CD14-positive monocyte (primary cell): ENCODE results near the gene CALCOCO2. TPM values are rescaled to one million over a fixed set of nuclear protein-coding genes. Genes with fewer than 3 reads are reported as not detected.
A peak's percentile ranks its signal among the peaks of the same experiment; 100 is the strongest.

Experiments used
- DNase-seq, 3 donors: peaks; one replicate each; pipeline ENCODE4 v3.0.0-alpha.2; 2011 to 2022
- H2AFZ ChIP-seq: 2 replicates; pipeline ENCODE4 v1.6.0; 2012; ENCODE audit warnings: mild to moderate bottlenecking, low read depth, low read length, inconsistent platforms; ENCODE audit not compliant: insufficient read depth, poor library complexity, severe bottlenecking
- H3K27ac ChIP-seq, 2 donors: 1 replicate in 1 of 2; 2 replicates in 1 of 2; pipeline ENCODE4 v1.5.1; 2012 to 2013; ENCODE audit warnings: low read length in 2 of 2, control low read depth in 1 of 2, inconsistent platforms in 1 of 2, low read depth in 1 of 2, mild to moderate bottlenecking in 1 of 2
- H3K27me3 ChIP-seq, 2 donors: one replicate each; pipeline versions ENCODE4 v1.6.0 to v1.6.1; 2011 to 2013; ENCODE audit warnings: low read length in 2 of 2; ENCODE audit not compliant: control insufficient read depth in 2 of 2, insufficient read depth in 2 of 2
- H3K36me3 ChIP-seq, 2 donors: replicated peaks in 1 of 2; 1 replicate in 1 of 2; 2 replicates in 1 of 2; pipeline versions ENCODE4 v1.5.1 to v1.6.1; 2012 to 2013; ENCODE audit warnings: low read length in 2 of 2, control low read depth in 1 of 2, inconsistent platforms in 1 of 2, mild to moderate bottlenecking in 1 of 2; ENCODE audit not compliant: insufficient read depth in 2 of 2, control insufficient read depth in 1 of 2
- H3K4me1 ChIP-seq, 2 donors: 1 replicate in 1 of 2; 2 replicates in 1 of 2; pipeline versions ENCODE4 v1.5.1 to v1.6.1; 2012 to 2013; ENCODE audit warnings: low read length in 2 of 2, control low read depth in 1 of 2, inconsistent platforms in 1 of 2, mild to moderate bottlenecking in 1 of 2, moderate library complexity in 1 of 2; ENCODE audit not compliant: insufficient read depth in 2 of 2, control insufficient read depth in 1 of 2
- H3K4me2 ChIP-seq: replicated peaks from 2 replicates; pipeline ENCODE3; 2012; ENCODE audit warnings: low read length, moderate library complexity, mild to moderate bottlenecking; ENCODE audit not compliant: poor library complexity, severe bottlenecking; ENCODE audit errors: extremely low read depth
- H3K4me3 ChIP-seq, 3 experiments: fragments of 200-600 bp in 1 of 3; sonication (generic) in 1 of 3; replicated peaks in 1 of 3; 1 replicate in 2 of 3; 2 replicates in 1 of 3; pipeline ENCODE4 v1.5.1; 2011 to 2013; ENCODE audit warnings: low read length in 3 of 3, mild to moderate bottlenecking in 3 of 3, control low read depth in 2 of 3, low read depth in 2 of 3, inconsistent platforms in 1 of 3, moderate library complexity in 1 of 3
- H3K79me2 ChIP-seq: 2 replicates; pipeline ENCODE4 v1.6.0; 2012; ENCODE audit warnings: mild to moderate bottlenecking, control low read depth, inconsistent platforms, low read length, moderate library complexity; ENCODE audit not compliant: insufficient read depth
- H3K9ac ChIP-seq: 2 replicates; pipeline ENCODE4 v1.6.0; 2017; ENCODE audit warnings: low read length, mild to moderate bottlenecking; ENCODE audit not compliant: insufficient read depth, poor library complexity, severe bottlenecking
- H3K9me3 ChIP-seq, 2 donors: replicated peaks in 1 of 2; 1 replicate in 1 of 2; 2 replicates in 1 of 2; pipeline versions ENCODE4 v1.5.1 to v1.6.1; 2012 to 2013; ENCODE audit warnings: low read length in 2 of 2, control low read depth in 1 of 2; ENCODE audit not compliant: control insufficient read depth in 1 of 2, insufficient read depth in 1 of 2
- H4K20me1 ChIP-seq: 2 replicates; pipeline ENCODE4 v1.6.0; 2012; ENCODE audit warnings: mild to moderate bottlenecking, low read length, control low read depth, moderate library complexity; ENCODE audit not compliant: insufficient read depth
- H3K27ac Mint-ChIP-seq, 7 donors: one replicate each; pipeline ENCODE4 v1.8.0; 2020; ENCODE audit warnings: mild to moderate bottlenecking in 7 of 7, mixed read lengths in 7 of 7, moderate library complexity in 6 of 7, inconsistent platforms in 2 of 7
- H3K27me3 Mint-ChIP-seq, 3 donors: one replicate each; pipeline ENCODE4 v1.8.0; 2021 to 2022; ENCODE audit warnings: low read depth in 3 of 3, mild to moderate bottlenecking in 3 of 3, mixed read lengths in 3 of 3, moderate library complexity in 3 of 3, inconsistent platforms in 1 of 3
- H3K36me3 Mint-ChIP-seq, 2 donors: one replicate each; pipeline ENCODE4 v1.8.0; 2020; ENCODE audit warnings: mixed read lengths in 2 of 2, inconsistent platforms in 1 of 2, mild to moderate bottlenecking in 1 of 2
- H3K4me1 Mint-ChIP-seq: one replicate; pipeline ENCODE4 v1.8.0; 2020; ENCODE audit warnings: mild to moderate bottlenecking, mixed read lengths
- H3K4me3 Mint-ChIP-seq, 2 donors: one replicate each; pipeline ENCODE4 v1.8.0; 2020; ENCODE audit warnings: mild to moderate bottlenecking in 2 of 2, mixed read lengths in 2 of 2, moderate library complexity in 1 of 2
- H3K9me3 Mint-ChIP-seq, 7 donors: one replicate each; pipeline ENCODE4 v1.8.0; 2020 to 2022; ENCODE audit warnings: mixed read lengths in 7 of 7, mild to moderate bottlenecking in 6 of 7, moderate library complexity in 6 of 7, inconsistent platforms in 2 of 7
- CTCF ChIP-seq: fragments of 200-600 bp; IDR thresholded peaks from one replicate; pipeline ENCODE4 v1.8.0; 2022; ENCODE audit warnings: antibody characterized with exemption, mild to moderate bottlenecking
- WGBS: methylation state at CpG from one replicate; pipeline ENCODE4 v1.1.5; 2013; ENCODE audit warnings: missing lambda C conversion rate; ENCODE audit not compliant: insufficient coverage; 5-methylcytosine and 5-hydroxymethylcytosine counted together
- intact Hi-C, 2 donors: fragments of 100-400 bp; cut with micrococcal nuclease; formaldehyde crosslinking; loops; one replicate each; pipeline versions ENCODE4 v1.15.0 to v1.15.1; 2023
- polyA plus RNA-seq, 3 donors: library from polyadenylated mRNA; depleted of rRNA in 1 of 3; unstranded in 2 of 3; stranded (reverse) in 1 of 3; fragments of 300-500 nt in 2 of 3; fragments of >200 nt in 1 of 3; fragmentation: Illumina TruSeq in 2 of 3; gene quantifications; 1 replicate in 2 of 3; 2 replicates in 1 of 3; pipeline ENCODE4 v1.2.3, GENCODE V29; 2012 to 2021

The CALCOCO2 gene
- polyA plus RNA-seq, 3 donors, result 87.5 to 280 (median 214) TPM

- H3K36me3 Mint-ChIP-seq, result peaks cover 53 to 71% of the 10 kb centered on the region in 2 donors
- intact Hi-C loops, result loop anchor here in 1 of 2 donors (5.0 kb wide), 1 partner anchor 75 kb away; no protein-coding TSS in a partner anchor
- Histone ChIP-seq H3K4me2 (no peak overlapping the region), H2AFZ (no peak overlapping the region), H3K4me1 (peaks cover 40 to 47% of the 10 kb centered on the region in 2 donors), H3K79me2 (peaks cover 30% of the 10 kb centered on the region), H3K36me3 (peaks cover 46 to 57% of the 10 kb centered on the region in 2 donors), H3K9ac (no peak overlapping the region), H3K9me3 (no peaks in the 10 kb centered on the region), H3K4me3 (no peak overlapping the region), H3K27ac (no peak overlapping the region), H3K27me3 (no peaks in the 10 kb centered on the region), H4K20me1 (peaks cover 72% of the 10 kb centered on the region)
- peaks cover 9 to 25% (median 20%) of the 10 kb centered on the region in 3 donors for H3K27me3 Mint-ChIP-seq
- peaks cover 44% of the 10 kb centered on the region for H3K4me1 Mint-ChIP-seq
- no peak for DNase-seq
- WGBS, result no CpG with 5 or more reads among the region's 3 CpGs
- no peaks in the 10 kb centered on the region for H3K9me3 Mint-ChIP-seq
- TF ChIP-seq CTCF, result no peak
- H3K27ac Mint-ChIP-seq, result peak overlapping the region in 2 of 7 donors; percentile 81 to 93
- no peak overlapping the region for H3K4me3 Mint-ChIP-seq
These were observed 11.9 kb downstream of the CALCOCO2 start for GRCh38 chr17:48842746-48843145.

GRCh38 chr17:48843187-48843900 is 12.5 kb downstream of the CALCOCO2 start:
- Mint-ChIP-seq H3K27ac (peak overlapping the region in 1 of 7 donors; percentile 10), H3K9me3 (no peaks in the 10 kb centered on the region), H3K4me1 (peaks cover 38% of the 10 kb centered on the region), H3K27me3 (peaks cover 5 to 23% (median 18%) of the 10 kb centered on the region in 3 donors), H3K36me3 (peaks cover 59 to 77% of the 10 kb centered on the region in 2 donors), H3K4me3 (no peak overlapping the region)
- peaks cover 70% of the 10 kb centered on the region for H4K20me1 ChIP-seq
- H3K27me3 ChIP-seq, result no peaks in the 10 kb centered on the region
- no peak overlapping the region for H3K4me3 ChIP-seq
- no peak overlapping the region for H2AFZ ChIP-seq
- no peak for TF ChIP-seq CTCF
- peaks cover 52 to 63% of the 10 kb centered on the region in 2 donors for H3K36me3 ChIP-seq
- DNase-seq, result no peak
- H3K4me2 ChIP-seq, result no peak overlapping the region
- 96% methylated on average over 2 of the region's 6 CpGs for WGBS
- no peak overlapping the region for H3K9ac ChIP-seq
- intact Hi-C loops, result loop anchor here in 1 of 2 donors (5.0 kb wide), 1 partner anchor 74 kb away; no protein-coding TSS in a partner anchor
- H3K4me1 ChIP-seq, result peaks cover 34 to 41% of the 10 kb centered on the region in 2 donors
- no peak overlapping the region for H3K27ac ChIP-seq
- H3K79me2 ChIP-seq, result peaks cover 26% of the 10 kb centered on the region
- H3K9me3 ChIP-seq, result no peaks in the 10 kb centered on the region
